Measurements from ENCODE around the gene PHF21B.

PHF21B gene

DNA sequence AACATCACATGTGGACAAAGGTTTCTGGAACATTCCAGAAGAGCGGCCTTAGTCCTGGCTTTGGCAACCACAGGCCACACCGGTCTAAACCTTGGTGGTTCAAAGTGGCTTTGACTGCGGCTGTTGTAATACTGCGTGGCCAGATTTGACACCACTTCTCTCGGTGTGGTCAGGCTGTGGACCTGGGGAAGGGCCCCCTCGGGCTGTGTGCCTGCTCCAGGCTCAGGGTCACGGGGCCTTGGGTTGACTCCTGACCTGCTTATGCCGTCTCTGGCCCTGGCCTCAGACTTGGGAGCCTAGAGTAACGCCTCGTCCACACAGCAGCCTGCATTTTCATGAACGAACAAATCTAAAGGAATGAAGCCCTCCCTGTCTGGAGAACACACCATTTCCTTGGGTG is 118.0 kb downstream of the PHF21B start:
- Histone ChIP-seq H3K36me3 (ENCODE audit: control insufficient read depth, insufficient read depth, low read length) (no peaks in the 10 kb centered on the region), H3K4me1 (ENCODE audit: control insufficient read depth, insufficient read depth, low read length, poor library complexity, severe bottlenecking) (no peaks in the 10 kb centered on the region), H3K27ac (ENCODE audit: insufficient read depth, low read length, poor library complexity, severe bottlenecking) (no peak overlapping the region), H3K27me3 (replicated peaks; ENCODE audit: control insufficient read depth, insufficient read depth, low read length, poor library complexity, severe bottlenecking) (no peaks in the 10 kb centered on the region), H3K9me3 (ENCODE audit: control insufficient read depth, low read length) (no peaks in the 10 kb centered on the region), H3K4me3 (ENCODE audit: insufficient read depth, low read depth, low read length, poor library complexity, severe bottlenecking) (no peak overlapping the region)
- DNase-seq = no peak

DNA sequence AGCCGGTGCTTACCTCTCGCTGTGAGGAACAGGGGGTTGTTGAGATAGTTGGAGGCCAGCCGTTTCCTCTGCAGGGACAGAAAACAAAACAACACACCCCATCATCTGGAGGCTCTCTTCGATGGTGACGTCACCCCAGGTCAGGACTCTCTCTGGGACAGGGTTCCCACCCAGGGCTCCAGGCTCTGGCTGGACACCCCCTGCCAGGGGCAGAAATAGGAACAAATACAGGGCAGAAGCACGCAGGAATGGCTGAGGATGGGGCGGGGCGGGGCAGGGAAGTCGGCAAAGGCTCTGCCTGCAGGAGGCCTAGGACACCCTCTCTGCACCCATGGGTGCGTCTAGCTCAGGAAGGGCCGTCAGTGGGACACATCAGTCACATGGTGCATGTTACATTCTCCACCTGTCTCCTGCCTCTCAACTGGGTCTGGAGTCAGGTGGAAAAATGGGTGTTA is 118.5 kb downstream of the PHF21B start:
- Histone ChIP-seq H3K4me1 (ENCODE audit: control insufficient read depth, insufficient read depth, low read length, poor library complexity, severe bottlenecking) (no peaks in the 10 kb centered on the region), H3K9me3 (ENCODE audit: control insufficient read depth, low read length) (no peaks in the 10 kb centered on the region), H3K27ac (ENCODE audit: insufficient read depth, low read length, poor library complexity, severe bottlenecking) (no peak overlapping the region), H3K4me3 (ENCODE audit: insufficient read depth, low read depth, low read length, poor library complexity, severe bottlenecking) (no peak overlapping the region), H3K36me3 (ENCODE audit: control insufficient read depth, insufficient read depth, low read length) (no peaks in the 10 kb centered on the region), H3K27me3 (replicated peaks; ENCODE audit: control insufficient read depth, insufficient read depth, low read length, poor library complexity, severe bottlenecking) (no peaks in the 10 kb centered on the region)
- no peak for DNase-seq

DNA sequence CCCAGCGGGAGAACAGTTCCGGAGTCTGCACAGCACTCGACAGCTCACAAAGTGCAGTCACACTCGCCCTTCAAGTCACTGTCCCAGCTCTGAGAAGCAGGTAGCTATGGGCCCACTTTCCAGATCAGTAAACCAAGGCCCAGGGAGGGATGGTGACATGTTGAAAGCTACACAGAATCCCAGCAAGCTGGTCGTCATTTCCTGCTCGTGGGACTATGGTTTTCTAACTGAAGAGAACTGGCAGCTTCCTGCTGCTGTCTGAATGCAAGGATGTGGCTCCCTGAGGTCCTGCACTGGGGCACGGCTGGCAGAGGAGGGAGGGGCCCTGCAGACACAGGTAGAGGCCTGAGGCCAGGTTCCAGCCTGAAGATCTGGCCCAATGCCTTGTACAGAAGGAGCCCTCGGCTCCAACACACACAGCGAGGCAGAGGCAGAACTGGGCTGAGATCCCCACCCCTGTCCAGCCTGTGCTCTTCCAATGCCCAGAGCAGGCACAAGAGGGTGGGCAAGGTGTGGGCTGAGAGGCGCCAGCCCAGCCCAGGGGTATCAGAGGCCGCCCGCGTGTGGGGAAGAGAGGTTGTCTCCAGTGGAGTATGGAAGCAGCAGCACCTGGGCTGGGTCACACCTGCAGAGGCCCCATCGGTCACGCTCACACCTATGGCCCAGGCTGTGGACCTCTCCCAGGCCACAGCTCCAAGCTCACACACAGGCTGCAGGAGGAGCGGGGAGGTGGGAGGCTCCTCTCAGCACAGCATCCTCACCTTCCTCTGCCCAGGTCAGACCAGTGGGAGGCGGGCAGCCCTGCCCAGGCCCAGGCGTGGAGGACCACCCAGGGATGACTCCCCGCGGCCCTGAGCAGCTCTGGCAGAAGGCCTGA is 119.2 kb downstream of the PHF21B start:
- no peaks in the 10 kb centered on the region for H3K4me1 ChIP-seq (ENCODE audit: control insufficient read depth, insufficient read depth, low read length, poor library complexity, severe bottlenecking)
- no peaks in the 10 kb centered on the region for H3K36me3 ChIP-seq (ENCODE audit: control insufficient read depth, insufficient read depth, low read length)
- H3K27ac ChIP-seq (ENCODE audit: insufficient read depth, low read length, poor library complexity, severe bottlenecking) = no peak overlapping the region
- no peaks in the 10 kb centered on the region for H3K9me3 ChIP-seq (ENCODE audit: control insufficient read depth, low read length)
- no peak overlapping the region for H3K4me3 ChIP-seq (ENCODE audit: insufficient read depth, low read depth, low read length, poor library complexity, severe bottlenecking)
- no peak for DNase-seq
- H3K27me3 ChIP-seq (replicated peaks; ENCODE audit: control insufficient read depth, insufficient read depth, low read length, poor library complexity, severe bottlenecking) = no peaks in the 10 kb centered on the region

DNA sequence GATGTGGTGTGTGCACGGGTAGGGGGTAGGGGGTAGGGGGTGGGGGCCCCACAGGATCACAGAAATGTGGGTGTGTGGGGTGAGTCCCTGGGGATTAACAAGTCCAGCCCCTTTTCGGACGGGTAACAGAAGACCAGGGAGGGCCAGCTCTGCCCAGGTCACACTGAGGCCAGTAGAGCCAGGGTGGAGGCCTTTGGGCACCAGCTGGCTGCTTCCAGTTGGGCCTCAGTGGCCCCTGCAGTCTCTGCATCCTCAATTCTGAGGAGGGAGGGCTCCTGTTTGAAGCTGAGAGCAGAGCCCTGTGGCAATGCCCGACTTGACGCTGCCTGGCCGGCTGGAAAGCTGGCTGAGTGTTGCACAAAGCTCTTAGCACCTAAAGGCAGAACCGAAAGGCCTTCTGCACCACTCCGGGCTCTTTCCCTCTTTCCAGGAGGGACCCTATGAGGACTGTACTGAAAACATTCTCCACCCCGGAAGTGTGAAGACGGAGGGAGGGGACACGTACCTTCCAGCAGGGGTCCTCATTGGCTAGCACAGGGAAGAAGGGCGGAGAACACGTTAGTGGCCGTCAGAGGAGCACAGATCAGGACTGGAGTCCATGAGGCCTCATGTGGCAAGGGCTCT is 120.4 kb downstream of the PHF21B start:
- H3K9me3 ChIP-seq (ENCODE audit: control insufficient read depth, low read length) = no peaks in the 10 kb centered on the region
- H3K36me3 ChIP-seq (ENCODE audit: control insufficient read depth, insufficient read depth, low read length) = no peaks in the 10 kb centered on the region
- H3K4me3 ChIP-seq (ENCODE audit: insufficient read depth, low read depth, low read length, poor library complexity, severe bottlenecking) = no peak overlapping the region
- H3K4me1 ChIP-seq (ENCODE audit: control insufficient read depth, insufficient read depth, low read length, poor library complexity, severe bottlenecking) = no peaks in the 10 kb centered on the region
- H3K27me3 ChIP-seq (replicated peaks; ENCODE audit: control insufficient read depth, insufficient read depth, low read length, poor library complexity, severe bottlenecking) = no peaks in the 10 kb centered on the region
- no peak for DNase-seq
- no peak overlapping the region for H3K27ac ChIP-seq (ENCODE audit: insufficient read depth, low read length, poor library complexity, severe bottlenecking)

DNA sequence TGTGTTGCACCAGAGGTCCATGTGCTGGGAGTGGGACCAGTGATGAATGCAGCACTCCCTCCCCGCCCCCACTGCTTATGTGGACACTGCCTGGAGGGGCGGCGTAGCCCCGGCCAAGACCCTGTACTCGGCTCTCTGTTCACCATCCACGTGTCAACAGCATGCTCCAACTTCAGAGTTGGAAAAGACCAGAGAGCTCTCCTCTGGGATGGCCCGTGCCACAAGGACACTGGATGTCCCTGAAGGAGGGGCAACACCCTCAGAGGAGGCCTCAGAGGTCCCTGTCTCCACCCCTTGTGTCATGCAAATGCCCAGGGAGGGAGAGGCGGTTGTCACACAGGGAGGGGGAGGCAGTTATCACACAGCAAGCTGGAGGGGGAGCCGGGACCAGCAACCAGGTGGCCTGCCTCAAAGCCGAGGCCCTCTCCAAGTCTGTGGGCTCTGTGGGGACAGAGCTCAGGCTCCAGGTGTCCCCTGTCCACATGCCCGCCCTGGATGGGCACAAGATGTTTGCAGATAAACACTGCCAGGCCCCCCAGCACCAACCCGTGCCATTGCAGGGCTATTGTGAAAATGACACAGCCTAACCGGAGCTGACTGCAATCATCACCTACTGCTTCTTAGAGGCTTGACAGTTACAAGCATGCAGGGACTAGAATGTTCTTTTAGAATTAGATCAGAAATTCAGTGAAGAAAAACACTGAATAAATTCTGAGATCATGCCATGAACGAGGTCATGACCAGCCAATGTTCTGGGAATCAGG is 121.1 kb downstream of the PHF21B start:
- H3K4me3 ChIP-seq (ENCODE audit: insufficient read depth, low read depth, low read length, poor library complexity, severe bottlenecking) = no peak overlapping the region
- DNase-seq = no peak
- H3K36me3 ChIP-seq (ENCODE audit: control insufficient read depth, insufficient read depth, low read length) = no peaks in the 10 kb centered on the region
- no peaks in the 10 kb centered on the region for H3K4me1 ChIP-seq (ENCODE audit: control insufficient read depth, insufficient read depth, low read length, poor library complexity, severe bottlenecking)
- H3K27ac ChIP-seq (ENCODE audit: insufficient read depth, low read length, poor library complexity, severe bottlenecking) = no peak overlapping the region
- no peaks in the 10 kb centered on the region for H3K27me3 ChIP-seq (replicated peaks; ENCODE audit: control insufficient read depth, insufficient read depth, low read length, poor library complexity, severe bottlenecking)
- no peaks in the 10 kb centered on the region for H3K9me3 ChIP-seq (ENCODE audit: control insufficient read depth, low read length)

DNA sequence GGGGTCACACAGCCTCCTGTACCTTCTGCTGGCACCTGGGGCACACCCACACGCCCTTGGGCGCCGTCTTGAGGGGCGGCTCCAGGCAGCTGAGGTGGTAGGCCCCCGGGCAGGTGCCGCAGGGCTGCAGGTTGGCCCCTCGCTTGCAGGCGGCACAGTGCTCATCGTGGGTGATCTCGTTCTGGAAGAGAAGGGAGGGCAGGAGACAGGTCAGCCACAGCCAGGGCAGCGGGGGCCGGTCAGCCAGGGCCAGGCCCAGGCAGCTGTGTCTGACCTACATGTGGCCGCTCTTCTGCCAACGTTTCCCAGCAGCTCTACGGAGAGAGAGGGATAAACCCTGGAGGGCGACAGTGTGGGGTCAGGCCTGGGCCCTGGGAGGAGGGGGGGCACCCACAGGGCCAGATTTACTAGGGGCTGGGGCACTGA is 121.9 kb downstream of the PHF21B start:
- no peaks in the 10 kb centered on the region for H3K9me3 ChIP-seq (ENCODE audit: control insufficient read depth, low read length)
- DNase-seq = no peak
- no peak overlapping the region for H3K27ac ChIP-seq (ENCODE audit: insufficient read depth, low read length, poor library complexity, severe bottlenecking)
- no peaks in the 10 kb centered on the region for H3K4me1 ChIP-seq (ENCODE audit: control insufficient read depth, insufficient read depth, low read length, poor library complexity, severe bottlenecking)
- H3K4me3 ChIP-seq (ENCODE audit: insufficient read depth, low read depth, low read length, poor library complexity, severe bottlenecking) = no peak overlapping the region
- no peaks in the 10 kb centered on the region for H3K36me3 ChIP-seq (ENCODE audit: control insufficient read depth, insufficient read depth, low read length)
- H3K27me3 ChIP-seq (replicated peaks; ENCODE audit: control insufficient read depth, insufficient read depth, low read length, poor library complexity, severe bottlenecking) = no peaks in the 10 kb centered on the region

DNA sequence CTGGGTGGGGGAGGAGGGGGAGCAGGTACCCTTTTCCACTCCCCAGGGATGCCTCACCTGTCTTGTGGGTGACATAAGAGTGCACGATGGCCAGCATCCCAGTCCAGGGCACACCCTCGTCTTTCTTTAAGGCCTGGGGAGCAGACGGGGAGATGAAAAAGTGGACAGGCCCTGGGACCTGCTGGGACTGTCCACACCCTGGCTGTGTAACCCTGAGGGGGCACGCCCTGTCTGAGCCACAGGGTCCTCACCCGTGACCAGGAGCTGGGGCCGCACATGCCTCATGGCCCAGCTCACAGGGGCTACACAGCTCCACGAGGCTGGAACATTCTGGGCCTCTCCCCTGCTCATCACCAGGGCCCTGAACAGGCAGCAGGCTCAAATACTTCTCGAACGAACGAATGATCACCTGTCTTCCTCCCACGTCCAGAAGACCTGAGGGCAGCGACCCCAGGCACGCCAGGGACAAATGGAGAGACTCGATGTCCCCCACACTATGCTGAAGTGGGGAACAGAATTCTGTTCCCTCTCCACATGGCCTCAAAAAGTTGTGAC is 123.9 kb downstream of the PHF21B start:
- H3K27ac ChIP-seq (ENCODE audit: insufficient read depth, low read length, poor library complexity, severe bottlenecking) = no peak overlapping the region
- H3K9me3 ChIP-seq (ENCODE audit: control insufficient read depth, low read length) = no peaks in the 10 kb centered on the region
- no peaks in the 10 kb centered on the region for H3K4me1 ChIP-seq (ENCODE audit: control insufficient read depth, insufficient read depth, low read length, poor library complexity, severe bottlenecking)
- DNase-seq = no peak
- H3K27me3 ChIP-seq (replicated peaks; ENCODE audit: control insufficient read depth, insufficient read depth, low read length, poor library complexity, severe bottlenecking) = no peaks in the 10 kb centered on the region
- H3K4me3 ChIP-seq (ENCODE audit: insufficient read depth, low read depth, low read length, poor library complexity, severe bottlenecking) = no peak overlapping the region
- no peaks in the 10 kb centered on the region for H3K36me3 ChIP-seq (ENCODE audit: control insufficient read depth, insufficient read depth, low read length)

DNA sequence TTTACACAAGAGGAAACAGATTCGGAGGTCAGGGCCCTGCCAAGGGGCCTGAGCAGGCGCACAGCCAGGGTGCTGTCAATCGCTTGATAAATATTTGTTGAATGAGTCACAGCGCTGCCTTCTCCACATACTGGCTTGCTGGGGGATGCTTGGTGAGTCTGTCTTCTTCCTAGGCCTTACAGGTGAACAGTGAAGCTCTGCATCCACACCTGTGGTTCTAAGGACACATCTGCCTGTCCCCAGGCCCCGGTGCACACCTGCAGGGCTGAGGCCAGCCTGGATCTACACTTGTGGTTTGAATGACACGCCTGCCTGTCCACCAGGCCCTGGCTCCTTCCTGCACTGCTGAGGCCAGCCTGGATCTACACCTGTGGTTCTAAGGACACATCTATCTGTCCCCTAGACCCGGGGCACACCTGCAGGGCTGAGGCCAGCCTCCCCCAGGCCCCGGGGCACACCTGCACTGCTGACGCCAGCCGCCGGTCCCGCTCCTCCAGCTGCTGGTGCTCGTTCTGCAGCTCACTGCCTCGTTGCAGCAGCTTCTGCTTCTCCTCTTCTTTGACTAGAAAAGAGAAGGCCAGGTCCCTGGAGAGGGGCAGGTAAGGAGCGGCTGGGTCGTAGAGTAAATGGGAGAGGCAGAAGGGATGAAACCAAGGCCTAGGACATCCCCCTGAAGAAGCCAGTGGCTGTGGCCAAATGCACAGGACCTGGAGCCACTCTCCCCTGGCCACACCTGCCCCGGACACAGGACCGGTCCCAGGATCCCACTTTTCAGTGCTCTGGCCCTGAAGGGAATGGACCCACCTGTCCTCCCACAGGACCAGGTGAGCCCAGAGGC is 124.6 kb downstream of the PHF21B start:
- Histone ChIP-seq H3K4me3 (ENCODE audit: insufficient read depth, low read depth, low read length, poor library complexity, severe bottlenecking) (no peak overlapping the region), H3K27ac (ENCODE audit: insufficient read depth, low read length, poor library complexity, severe bottlenecking) (no peak overlapping the region), H3K9me3 (ENCODE audit: control insufficient read depth, low read length) (no peaks in the 10 kb centered on the region), H3K36me3 (ENCODE audit: control insufficient read depth, insufficient read depth, low read length) (no peaks in the 10 kb centered on the region), H3K27me3 (replicated peaks; ENCODE audit: control insufficient read depth, insufficient read depth, low read length, poor library complexity, severe bottlenecking) (no peaks in the 10 kb centered on the region), H3K4me1 (ENCODE audit: control insufficient read depth, insufficient read depth, low read length, poor library complexity, severe bottlenecking) (no peaks in the 10 kb centered on the region)
- DNase-seq = no peak

DNA sequence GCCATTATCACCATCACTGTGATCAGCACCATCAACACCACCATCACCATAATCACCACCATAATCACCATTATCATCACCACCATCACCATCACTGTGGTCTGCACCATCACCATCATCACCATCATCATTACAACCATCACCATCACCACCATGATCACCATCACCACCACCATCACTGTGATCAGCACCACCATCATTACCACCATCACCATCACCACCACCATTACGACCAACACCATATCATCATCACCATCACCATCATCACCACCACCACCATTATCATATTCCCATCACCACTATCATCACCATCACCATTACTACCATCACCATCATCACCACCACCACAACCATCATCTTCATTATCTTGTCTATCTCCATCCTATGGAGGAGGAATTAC is 125.2 kb downstream of the PHF21B start:
- DNase-seq = no peak
- Histone ChIP-seq H3K9me3 (ENCODE audit: control insufficient read depth, low read length) (no peaks in the 10 kb centered on the region), H3K27me3 (replicated peaks; ENCODE audit: control insufficient read depth, insufficient read depth, low read length, poor library complexity, severe bottlenecking) (no peaks in the 10 kb centered on the region), H3K36me3 (ENCODE audit: control insufficient read depth, insufficient read depth, low read length) (no peaks in the 10 kb centered on the region), H3K4me1 (ENCODE audit: control insufficient read depth, insufficient read depth, low read length, poor library complexity, severe bottlenecking) (no peaks in the 10 kb centered on the region), H3K27ac (ENCODE audit: insufficient read depth, low read length, poor library complexity, severe bottlenecking) (no peak overlapping the region), H3K4me3 (ENCODE audit: insufficient read depth, low read depth, low read length, poor library complexity, severe bottlenecking) (no peak overlapping the region)
